Mesenchymal stem cell (in vitro differentiated cells and primary cell): ENCODE measurements around the gene ZNF814.
A peak's percentile ranks its signal among the peaks of the same experiment; 100 is the strongest.
"Not testable (repeated sequence)": the region's sequence is repeated elsewhere in the genome, so short reads cannot be mapped to it uniquely, and the experiment has no call there.

Experiments
- DNase-seq: peaks from one replicate; pipeline ENCODE4 v3.0.0-alpha.2; 2013
- H2AFZ ChIP-seq: one replicate; pipeline ENCODE4 v1.6.1; 2013; ENCODE audit warnings: low read depth, mild to moderate bottlenecking, control low read depth, inconsistent platforms, low read length, moderate library complexity
- H2AK5ac ChIP-seq: 2 replicates; pipeline ENCODE4 v1.6.1; 2013; ENCODE audit warnings: low read length, moderate library complexity, mild to moderate bottlenecking, inconsistent platforms; ENCODE audit not compliant: severe bottlenecking
- H2BK120ac ChIP-seq: one replicate; pipeline ENCODE4 v1.6.1; 2013; ENCODE audit warnings: low read depth, mild to moderate bottlenecking, inconsistent platforms, low read length, moderate library complexity
- H2BK12ac ChIP-seq, 2 experiments: one replicate each; pipeline ENCODE4 v1.6.1; 2013; ENCODE audit warnings: inconsistent platforms in 2 of 2, low read length in 2 of 2, mild to moderate bottlenecking in 2 of 2, moderate library complexity in 2 of 2, control low read depth in 1 of 2
- H2BK15ac ChIP-seq: one replicate; pipeline ENCODE4 v1.6.1; 2013; ENCODE audit warnings: mild to moderate bottlenecking, low read depth, inconsistent platforms; ENCODE audit not compliant: poor library complexity, severe bottlenecking
- H2BK5ac ChIP-seq: 2 replicates; pipeline ENCODE4 v1.6.1; 2013; ENCODE audit warnings: low read depth, mild to moderate bottlenecking, low read length, control low read depth, inconsistent platforms; ENCODE audit not compliant: poor library complexity, severe bottlenecking
- H3K14ac ChIP-seq, 2 experiments: one replicate each; pipeline ENCODE4 v1.6.1; 2013; ENCODE audit warnings: inconsistent platforms in 2 of 2, low read length in 2 of 2, control low read depth in 1 of 2, mild to moderate bottlenecking in 1 of 2, moderate library complexity in 1 of 2
- H3K18ac ChIP-seq, 2 experiments: one replicate each; pipeline ENCODE4 v1.6.1; 2013; ENCODE audit warnings: inconsistent platforms in 2 of 2, low read length in 2 of 2, control low read depth in 1 of 2, low read depth in 1 of 2, mild to moderate bottlenecking in 1 of 2
- H3K23ac ChIP-seq, 2 experiments: one replicate each; pipeline ENCODE4 v1.6.1; 2013; ENCODE audit warnings: inconsistent platforms in 2 of 2, low read length in 2 of 2, mild to moderate bottlenecking in 2 of 2, moderate library complexity in 2 of 2, control low read depth in 1 of 2
- H3K27ac ChIP-seq: 2 replicates; pipeline ENCODE4 v1.5.1; 2013; ENCODE audit warnings: mild to moderate bottlenecking, moderate library complexity, low read length, control low read depth, inconsistent platforms; ENCODE audit not compliant: poor library complexity, severe bottlenecking
- H3K27me3 ChIP-seq, 2 experiments: 2 replicates each; pipeline versions ENCODE4 v1.6.1 to v1.7.0; 2013; ENCODE audit warnings: low read length in 2 of 2, mild to moderate bottlenecking in 2 of 2, moderate library complexity in 2 of 2, control low read depth in 1 of 2, inconsistent platforms in 1 of 2; ENCODE audit not compliant: control insufficient read depth in 1 of 2, insufficient read depth in 1 of 2
- H3K36me3 ChIP-seq, 2 experiments: 2 replicates each; pipeline versions ENCODE4 v1.6.1 to v1.7.0; 2013; ENCODE audit warnings: low read length in 2 of 2, control low read depth in 1 of 2, inconsistent platforms in 1 of 2, low read depth in 1 of 2, mild to moderate bottlenecking in 1 of 2; ENCODE audit not compliant: insufficient read depth in 2 of 2, control insufficient read depth in 1 of 2
- H3K4ac ChIP-seq, 2 experiments: one replicate each; pipeline ENCODE4 v1.6.1; 2013; ENCODE audit warnings: inconsistent platforms in 2 of 2, low read length in 2 of 2, mild to moderate bottlenecking in 2 of 2, moderate library complexity in 2 of 2, control low read depth in 1 of 2, low read depth in 1 of 2
- H3K4me1 ChIP-seq: 2 replicates; pipeline ENCODE4 v1.6.1; 2013; ENCODE audit warnings: low read depth, low read length, control low read depth; ENCODE audit not compliant: control insufficient read depth, insufficient read depth
- H3K4me2 ChIP-seq: 2 replicates; pipeline ENCODE4 v1.6.1; 2013; ENCODE audit warnings: low read length, mild to moderate bottlenecking, inconsistent platforms; ENCODE audit not compliant: poor library complexity, severe bottlenecking
- H3K4me3 ChIP-seq, 2 experiments: 2 replicates each; pipeline versions ENCODE4 v1.5.1 to v1.7.0; 2013; ENCODE audit warnings: low read length in 2 of 2, mild to moderate bottlenecking in 2 of 2, control low read depth in 1 of 2, low read depth in 1 of 2; ENCODE audit not compliant: insufficient read depth in 1 of 2
- H3K79me1 ChIP-seq: replicated peaks from 2 replicates; pipeline ENCODE4 v1.6.1; 2013; ENCODE audit warnings: mild to moderate bottlenecking, control low read depth, low read length, inconsistent platforms; ENCODE audit not compliant: poor library complexity, severe bottlenecking
- H3K9ac ChIP-seq: 2 replicates; pipeline ENCODE4 v1.7.0; 2013; ENCODE audit warnings: mild to moderate bottlenecking, low read length, moderate library complexity
- H3K9me3 ChIP-seq: 2 replicates; pipeline ENCODE4 v1.7.0; 2013; ENCODE audit warnings: mild to moderate bottlenecking, low read length; ENCODE audit not compliant: control insufficient read depth
- H4K8ac ChIP-seq: one replicate; pipeline ENCODE4 v1.6.1; 2013; ENCODE audit warnings: inconsistent platforms, mild to moderate bottlenecking, low read length, moderate library complexity
- H4K91ac ChIP-seq: one replicate; pipeline ENCODE4 v1.6.1; 2013; ENCODE audit warnings: mild to moderate bottlenecking, low read length, inconsistent platforms
- WGBS: methylation state at CpG from one replicate; pipeline ENCODE4 v1.1.7; 2013; ENCODE audit warnings: mixed read lengths; 5-methylcytosine and 5-hydroxymethylcytosine counted together

The ZNF814 gene

GRCh38 chr19:57916168-57916995, 27.5 kb upstream of the ZNF814 start, which contains the start of gene ZNF417:
Gene ZNF417 (minus strand): TSS chr19:57916592. CDS start chr19:57916411, 181 bp downstream.
- H4K8ac ChIP-seq, result peak within 1 kb of the TSS; percentile 89
- not testable (repeated sequence) for H2BK120ac ChIP-seq, H2BK12ac ChIP-seq, H4K91ac ChIP-seq, H2BK5ac ChIP-seq, H3K27ac ChIP-seq, H3K4me1 ChIP-seq, H3K27me3 ChIP-seq, H2BK15ac ChIP-seq
- peaks cover 34 to 41% of the 10 kb centered on the region in 2 experiments for H3K36me3 ChIP-seq
- under 1% methylated on average over 51 of the region's 51 CpGs for WGBS
- peak within 1 kb of the TSS; percentile 9 to 79 for H3K4ac ChIP-seq
- H3K79me1 ChIP-seq, result peaks cover 26% of the 10 kb centered on the region
- H3K23ac ChIP-seq, result peak within 1 kb of the TSS in 1 of 2 experiments; percentile 90
- peak within 1 kb of the TSS; percentile 65 for H2AK5ac ChIP-seq
- peak; percentile 97 for DNase-seq
- H3K4me3 ChIP-seq, result peak within 1 kb of the TSS; percentile 84 to 91
- H3K4me2 ChIP-seq, result peak within 1 kb of the TSS; percentile 95
- H3K18ac ChIP-seq, result peak within 1 kb of the TSS; percentile 5 to 78
- peak within 1 kb of the TSS; percentile 94 for H3K9ac ChIP-seq
- peak within 1 kb of the TSS; percentile 83 for H2AFZ ChIP-seq
- peaks cover 10% of the 10 kb centered on the region for H3K9me3 ChIP-seq
- peak within 1 kb of the TSS in 1 of 2 experiments; percentile 14 for H3K14ac ChIP-seq

- H3K79me1 ChIP-seq, result peaks cover 18% of the 10 kb centered on the region
- no peak overlapping the region for H3K4me2 ChIP-seq
- no peak overlapping the region for H3K18ac ChIP-seq
- no peak overlapping the region for H2BK15ac ChIP-seq
- no peak overlapping the region for H3K9ac ChIP-seq
- 98% methylated on average over 3 of the region's 3 CpGs for WGBS
- no peak overlapping the region for H2BK12ac ChIP-seq
- H2AK5ac ChIP-seq, result no peak overlapping the region
- H2BK5ac ChIP-seq, result no peak overlapping the region
- no peak overlapping the region for H3K4ac ChIP-seq
- peaks cover 35 to 43% of the 10 kb centered on the region in 2 experiments for H3K36me3 ChIP-seq
- no peaks in the 10 kb centered on the region for H3K27me3 ChIP-seq
- no peak for DNase-seq
- no peak overlapping the region for H2BK120ac ChIP-seq
- H3K27ac ChIP-seq, result no peak overlapping the region
- no peak overlapping the region for H3K14ac ChIP-seq
- H3K23ac ChIP-seq, result no peak overlapping the region
- no peak overlapping the region for H2AFZ ChIP-seq
- no peak overlapping the region for H3K4me3 ChIP-seq
- peaks cover 2% of the 10 kb centered on the region for H3K4me1 ChIP-seq
- H3K9me3 ChIP-seq, result peaks cover 15% of the 10 kb centered on the region
- H4K91ac ChIP-seq, result no peak overlapping the region
- no peak overlapping the region for H4K8ac ChIP-seq
These were observed 25.7 kb upstream of the ZNF814 start for GRCh38 chr19:57914531-57914930.

- H3K27ac ChIP-seq, result no peak overlapping the region
- H3K36me3 ChIP-seq, result peaks cover 44 to 53% of the 10 kb centered on the region in 2 experiments
- H2AK5ac ChIP-seq, result no peak overlapping the region
- H3K9me3 ChIP-seq, result peaks cover 31% of the 10 kb centered on the region
- H2BK12ac ChIP-seq, result no peak overlapping the region
- no peak overlapping the region for H3K4me2 ChIP-seq
- H3K14ac ChIP-seq, result no peak overlapping the region
- peaks cover 24% of the 10 kb centered on the region for H3K79me1 ChIP-seq
- H4K8ac ChIP-seq, result no peak overlapping the region
- 97% methylated on average over 3 of the region's 3 CpGs for WGBS
- no peak overlapping the region for H3K9ac ChIP-seq
- no peak overlapping the region for H2BK120ac ChIP-seq
- no peak overlapping the region for H3K4ac ChIP-seq
- no peak overlapping the region for H3K23ac ChIP-seq
- no peaks in the 10 kb centered on the region for H3K27me3 ChIP-seq
- no peak overlapping the region for H2AFZ ChIP-seq
- DNase-seq, result no peak
- no peak overlapping the region for H2BK5ac ChIP-seq
- no peak overlapping the region for H4K91ac ChIP-seq
- no peak overlapping the region for H3K4me3 ChIP-seq
- no peak overlapping the region for H2BK15ac ChIP-seq
- H3K18ac ChIP-seq, result no peak overlapping the region
- H3K4me1 ChIP-seq, result no peaks in the 10 kb centered on the region
These were observed 18.6 kb upstream of the ZNF814 start for GRCh38 chr19:57907394-57907793.

- no peak overlapping the region for H3K27ac ChIP-seq
- H3K4ac ChIP-seq, result no peak overlapping the region
- H3K36me3 ChIP-seq, result peaks cover 31 to 33% of the 10 kb centered on the region in 2 experiments
- no peak overlapping the region for H2AFZ ChIP-seq
- peaks cover 26% of the 10 kb centered on the region for H3K79me1 ChIP-seq
- DNase-seq, result no peak
- H4K8ac ChIP-seq, result no peak overlapping the region
- no peak overlapping the region for H2BK12ac ChIP-seq
- H3K27me3 ChIP-seq, result no peaks in the 10 kb centered on the region
- peaks cover 26% of the 10 kb centered on the region for H3K9me3 ChIP-seq
- H2BK120ac ChIP-seq, result no peak overlapping the region
- H3K9ac ChIP-seq, result no peak overlapping the region
- no peak overlapping the region for H3K4me3 ChIP-seq
- no peak overlapping the region for H2BK15ac ChIP-seq
- H3K18ac ChIP-seq, result no peak overlapping the region
- no peak overlapping the region for H3K14ac ChIP-seq
- no peak overlapping the region for H2AK5ac ChIP-seq
- H3K23ac ChIP-seq, result no peak overlapping the region
- H4K91ac ChIP-seq, result no peak overlapping the region
- H3K4me2 ChIP-seq, result no peak overlapping the region
- H2BK5ac ChIP-seq, result no peak overlapping the region
- no peaks in the 10 kb centered on the region for H3K4me1 ChIP-seq
- 100% methylated on average over 2 of the region's 6 CpGs for WGBS
These were observed 16.4 kb upstream of the ZNF814 start for GRCh38 chr19:57905258-57905657.
